SK-MEL-5 (cell line): ENCODE measurements around the gene GULP1. TPM values are rescaled to one million over a fixed set of nuclear protein-coding genes. Genes with fewer than 3 reads are reported as not detected.
"Not testable (repeated sequence)": the region's sequence is repeated elsewhere in the genome, so short reads cannot be mapped to it uniquely, and the experiment has no call there.

Experiments used
- DNase-seq: peaks from one replicate; pipeline ENCODE4 v3.0.0-alpha.2; 2016; ENCODE audit warnings: low read depth, low spot score
- in situ Hi-C: cut with HindIII; loops from 2 replicates; pipeline ENCODE4 v1.10.0; 2016; ENCODE audit warnings: low sequenced_read_pairs, high pct_unique_total_duplicates, low pct_unique_long_range_greater_than_20kb
- total RNA-seq: library from RNA; depleted of rRNA; stranded (reverse); fragments of >200 nt; shearing (Covaris generic); gene quantifications from 2 replicates; pipeline ENCODE4 v1.2.3, GENCODE V29; 2014

The GULP1 gene
- total RNA-seq, 1 experiment from 2014 or later = 34.6 TPM

- DNase-seq, in situ Hi-C loops: not testable (repeated sequence)
Observed at GRCh38 chr2:188284251-188284650, 7.4 kb upstream of the GULP1 start.

GRCh38 chr2:188285049-188285448, 6.6 kb upstream of the GULP1 start:
- DNase-seq = no peak
- in situ Hi-C loops = no loop called here

GRCh38 chr2:188285774-188286173, 5.9 kb upstream of the GULP1 start:
- in situ Hi-C loops = no loop called here
- DNase-seq = no peak

GRCh38 chr2:188291142-188291616, 495 bp upstream of the GULP1 start:
- DNase-seq = no peak
- in situ Hi-C loops = no loop called here

GRCh38 chr2:188292348-188293239, 920 bp downstream of the GULP1 start:
- DNase-seq = peak; percentile 85
- in situ Hi-C loops = no loop called here

- in situ Hi-C loops = no loop called here
- DNase-seq = peak; percentile 65
Observed at GRCh38 chr2:188293601-188294351, 2.1 kb downstream of the GULP1 start.

GRCh38 chr2:188294352-188294926, 2.8 kb downstream of the GULP1 start:
- in situ Hi-C loops = no loop called here
- no peak for DNase-seq

- DNase-seq = peak; percentile 9
Observed at GRCh38 chr2:188295067-188295685, 3.5 kb downstream of the GULP1 start.

GRCh38 chr2:188297978-188298377, 6.3 kb downstream of the GULP1 start:
- in situ Hi-C loops = no loop called here
- DNase-seq = no peak

More at GRCh38 chr2:188295067-188295685, 3.5 kb downstream of the GULP1 start:
- in situ Hi-C loops = no loop called here

- in situ Hi-C loops, DNase-seq: not testable (repeated sequence)
Observed at GRCh38 chr2:188298937-188299371, 7.3 kb downstream of the GULP1 start.

- peak; percentile 22 for DNase-seq
- in situ Hi-C loops = no loop called here
Observed at GRCh38 chr2:188303363-188304031, 11.8 kb downstream of the GULP1 start.

GRCh38 chr2:188305271-188305670, 13.6 kb downstream of the GULP1 start:
- DNase-seq = no peak
- in situ Hi-C loops = no loop called here

GRCh38 chr2:188306271-188306670, 14.6 kb downstream of the GULP1 start:
- DNase-seq = no peak
- in situ Hi-C loops = no loop called here

GRCh38 chr2:188307850-188308283, 16.2 kb downstream of the GULP1 start:
- no peak for DNase-seq
- in situ Hi-C loops = no loop called here

- DNase-seq = no peak
- in situ Hi-C loops = no loop called here
Observed at GRCh38 chr2:188308483-188308882, 16.8 kb downstream of the GULP1 start.

GRCh38 chr2:188309364-188309763, 17.7 kb downstream of the GULP1 start:
- no peak for DNase-seq
- in situ Hi-C loops = no loop called here
